ENCODE results near the gene DLGAP4.
A peak's percentile ranks its signal among the peaks of the same experiment; 100 is the strongest.

Gene DLGAP4

GRCh38 chr20:36340593-36340990, 34.5 kb downstream of the DLGAP4 start:
- DNase-seq (ENCODE audit: low read depth): no peak
- TF ChIP-seq, protein P1, sequence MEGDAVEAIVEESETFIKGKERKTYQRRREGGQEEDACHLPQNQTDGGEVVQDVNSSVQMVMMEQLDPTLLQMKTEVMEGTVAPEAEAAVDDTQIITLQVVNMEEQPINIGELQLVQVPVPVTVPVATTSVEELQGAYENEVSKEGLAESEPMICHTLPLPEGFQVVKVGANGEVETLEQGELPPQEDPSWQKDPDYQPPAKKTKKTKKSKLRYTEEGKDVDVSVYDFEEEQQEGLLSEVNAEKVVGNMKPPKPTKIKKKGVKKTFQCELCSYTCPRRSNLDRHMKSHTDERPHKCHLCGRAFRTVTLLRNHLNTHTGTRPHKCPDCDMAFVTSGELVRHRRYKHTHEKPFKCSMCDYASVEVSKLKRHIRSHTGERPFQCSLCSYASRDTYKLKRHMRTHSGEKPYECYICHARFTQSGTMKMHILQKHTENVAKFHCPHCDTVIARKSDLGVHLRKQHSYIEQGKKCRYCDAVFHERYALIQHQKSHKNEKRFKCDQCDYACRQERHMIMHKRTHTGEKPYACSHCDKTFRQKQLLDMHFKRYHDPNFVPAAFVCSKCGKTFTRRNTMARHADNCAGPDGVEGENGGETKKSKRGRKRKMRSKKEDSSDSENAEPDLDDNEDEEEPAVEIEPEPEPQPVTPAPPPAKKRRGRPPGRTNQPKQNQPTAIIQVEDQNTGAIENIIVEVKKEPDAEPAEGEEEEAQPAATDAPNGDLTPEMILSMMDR (IDR thresholded peaks at IDR 0.05; ENCODE audit: control insufficient read depth, extremely low read depth, insufficient read depth): no peak
- H3K4me3 ChIP-seq (ENCODE audit: low read depth, low read length): no peak overlapping the region

GRCh38 chr20:36341331-36342020, 35.3 kb downstream of the DLGAP4 start:
- no peak for DNase-seq (ENCODE audit: low read depth)
- TF ChIP-seq, protein P1 (IDR thresholded peaks at IDR 0.05; ENCODE audit: control insufficient read depth, extremely low read depth, insufficient read depth): no peak
- H3K4me3 ChIP-seq (ENCODE audit: low read depth, low read length): no peak overlapping the region

DNA sequence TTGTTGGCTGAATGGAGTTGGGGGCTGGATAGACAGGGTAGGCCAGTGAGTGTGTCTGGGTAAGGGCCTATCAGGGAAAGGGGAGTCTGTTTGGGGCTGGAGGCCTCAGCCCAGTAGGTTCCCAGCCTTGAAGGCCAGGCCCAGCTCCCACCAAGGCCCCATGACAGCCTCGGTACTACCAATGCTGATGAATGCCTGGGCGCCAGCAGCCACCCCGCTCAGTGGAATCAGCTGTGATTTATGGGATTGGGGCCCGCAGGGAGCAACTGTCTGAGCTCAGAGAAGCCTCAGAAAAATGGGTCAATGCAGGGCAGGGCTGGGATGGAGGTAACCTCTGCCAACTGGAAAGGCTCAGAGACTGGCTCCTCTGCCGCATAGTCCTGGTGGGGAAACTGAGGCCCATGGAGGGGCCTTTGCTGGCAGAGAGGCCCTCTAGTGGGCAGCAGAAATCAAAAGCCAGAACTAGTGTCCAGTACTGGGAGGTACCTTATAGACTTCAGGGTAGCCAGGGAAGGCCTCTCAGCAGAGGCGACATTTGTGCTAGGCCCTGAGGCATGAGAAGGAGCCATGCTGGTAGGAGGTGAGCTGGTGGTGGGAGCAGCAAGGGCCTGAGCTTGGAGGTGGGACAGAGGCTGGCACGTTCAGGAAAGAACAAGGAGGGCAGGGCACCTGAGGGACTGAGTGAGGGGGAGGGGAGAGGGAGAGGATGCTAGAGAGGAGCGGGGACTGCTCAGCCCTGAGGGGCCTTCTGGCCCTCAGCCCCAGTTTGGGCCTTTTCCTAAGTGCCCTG, 36.4 kb downstream of the DLGAP4 start:
- TF ChIP-seq, protein P1 (IDR thresholded peaks at IDR 0.05; ENCODE audit: control insufficient read depth, extremely low read depth, insufficient read depth): no peak
- DNase-seq (ENCODE audit: low read depth): no peak
- no peak overlapping the region for H3K4me3 ChIP-seq (ENCODE audit: low read depth, low read length)

GRCh38 chr20:36343641-36344040, 37.5 kb downstream of the DLGAP4 start:
- no peak overlapping the region for H3K4me3 ChIP-seq (ENCODE audit: low read depth, low read length)
- no peak for DNase-seq (ENCODE audit: low read depth)
- TF ChIP-seq, protein P1 (IDR thresholded peaks at IDR 0.05; ENCODE audit: control insufficient read depth, extremely low read depth, insufficient read depth): no peak

DNA sequence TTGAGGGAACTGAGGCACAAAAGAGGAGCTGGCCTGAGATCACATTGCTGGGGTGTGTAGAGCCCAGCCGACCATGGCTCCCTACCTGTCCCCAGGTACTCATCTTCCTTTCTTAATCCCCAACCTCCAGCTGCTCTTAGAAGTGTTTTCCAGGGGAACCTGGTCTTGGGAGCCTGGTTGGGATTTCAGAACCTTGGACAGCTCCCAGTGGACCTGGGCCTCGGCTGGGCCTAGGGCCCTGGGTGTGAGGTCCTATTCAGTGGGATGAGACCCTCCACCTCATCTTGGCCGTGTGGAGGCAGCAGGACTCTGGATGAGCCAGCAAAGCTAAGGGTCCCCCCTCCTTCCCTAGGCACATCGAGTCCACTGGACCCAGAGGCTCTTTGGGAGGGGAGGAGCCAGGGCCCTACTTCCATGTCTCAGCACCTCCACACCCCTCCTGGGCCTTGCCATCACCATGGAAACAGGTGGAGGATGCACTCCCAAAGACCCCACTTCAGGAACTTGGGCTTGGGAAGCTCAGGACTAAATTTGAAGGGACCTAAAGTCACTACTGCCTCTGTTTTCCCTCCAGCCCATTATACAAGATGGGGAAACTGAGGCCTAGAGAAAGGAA, 38.5 kb downstream of the DLGAP4 start:
- TF ChIP-seq, protein P1 (IDR thresholded peaks at IDR 0.05; ENCODE audit: control insufficient read depth, extremely low read depth, insufficient read depth): no peak
- H3K4me3 ChIP-seq (ENCODE audit: low read depth, low read length): no peak overlapping the region
- DNase-seq (ENCODE audit: low read depth): peak; percentile 19

GRCh38 chr20:36346256-36346655, 40.1 kb downstream of the DLGAP4 start:
- no peak overlapping the region for H3K4me3 ChIP-seq (ENCODE audit: low read depth, low read length)
- no peak for DNase-seq (ENCODE audit: low read depth)
- TF ChIP-seq, protein P1 (IDR thresholded peaks at IDR 0.05; ENCODE audit: control insufficient read depth, extremely low read depth, insufficient read depth): no peak
